K562 (cell line): ENCODE results near the gene SCART1. TPM values are rescaled to one million over a fixed set of nuclear protein-coding genes. Genes with fewer than 3 reads are reported as not detected.
A peak's percentile ranks its signal among the peaks of the same experiment; 100 is the strongest.
"Not testable (repeated sequence)": the region's sequence is repeated elsewhere in the genome, so short reads cannot be mapped to it uniquely, and the experiment has no call there.

Experiments
- ATAC-seq: fragments of 200-7000 bp; cut with Tn5 transposase; 3 replicates; pipeline ENCODE4 v1.9.1; 2020; ENCODE audit warnings: moderate library complexity
- BruUV-seq: library from RNA; stranded (reverse); fragments of 400-500 nt; replicated peaks from 2 replicates; lab custom pipeline; 2021; lab: Mats Ljungman, UMichigan
- CTCF ChIA-PET: fragments of 300-600 bp; formaldehyde crosslinking; extraction: SDS; loops from one replicate; lab custom pipeline; 2021; ENCODE audit warnings: low intra/inter-chr PET ratio; lab: Yijun Ruan, JAX
- POLR2A ChIA-PET: fragments of 300-600, 350-650 bp; sonication (Branson Sonifier 250); formaldehyde crosslinking; extraction: SDS; loops from one replicate; lab custom pipeline; 2021; ENCODE audit warnings: antibody characterized with exemption, inconsistent platforms; lab: Yijun Ruan, JAX
- DNase-seq, 4 experiments: peaks; one replicate each; pipeline versions ENCODE4 v3.0.0 to v3.0.0-alpha.2; 2011 to 2018; ENCODE audit warnings: low spot score in 3 of 4, mixed read lengths in 3 of 4; ENCODE audit errors: extremely low read depth in 1 of 4
- FAIRE-seq: peaks from 2 replicates; lab custom pipeline; 2011; peaks lifted over from hg19 to GRCh38; lab: Jason Lieb, UNC
- H2AFZ ChIP-seq: 2 replicates; pipeline ENCODE4 v1.6.0; 2011; ENCODE audit warnings: low read depth, low read length, control low read depth, inconsistent platforms
- H3K27ac ChIP-seq: fragments of 200-600 bp; 3 replicates; pipeline ENCODE4 v1.8.0; 2011; ENCODE audit warnings: low read depth, mild to moderate bottlenecking, control low read depth, inconsistent platforms, low read length, moderate library complexity, mixed read lengths; ENCODE audit errors: extremely low read depth
- H3K27me3 ChIP-seq, 2 experiments: fragments of 300-600 bp in 1 of 2; 2 replicates in 1 of 2; 3 replicates in 1 of 2; pipeline versions ENCODE4 v1.6.0 to v1.8.0; 2011; ENCODE audit warnings: inconsistent platforms in 2 of 2, low read length in 2 of 2, mild to moderate bottlenecking in 1 of 2, mixed read lengths in 1 of 2, moderate library complexity in 1 of 2; ENCODE audit not compliant: control insufficient read depth in 2 of 2, insufficient read depth in 2 of 2
- H3K36me3 ChIP-seq: fragments of 300-600 bp; 3 replicates; pipeline ENCODE4 v1.8.0; 2011; ENCODE audit warnings: mild to moderate bottlenecking, low read length, inconsistent platforms; ENCODE audit not compliant: control insufficient read depth, insufficient read depth
- H3K4me1 ChIP-seq, 2 experiments: fragments of 200-600 bp in 1 of 2; replicated peaks in 1 of 2; 2 replicates in 1 of 2; 3 replicates in 1 of 2; pipeline versions ENCODE4 v1.5.1 to v1.8.0; 2011; ENCODE audit warnings: inconsistent platforms in 2 of 2, low read length in 2 of 2, mild to moderate bottlenecking in 1 of 2, mixed read lengths in 1 of 2, moderate library complexity in 1 of 2; ENCODE audit not compliant: control insufficient read depth in 2 of 2, insufficient read depth in 2 of 2
- H3K4me2 ChIP-seq: 2 replicates; pipeline ENCODE4 v1.6.1; 2011; ENCODE audit warnings: low read length, control low read depth, inconsistent platforms, mixed read lengths; ENCODE audit not compliant: insufficient read depth
- H3K4me3 ChIP-seq: fragments of 200-600 bp; sonication (generic), shearing (Covaris generic); 2 replicates; pipeline ENCODE4 v1.5.1; 2016; ENCODE audit warnings: control low read depth, inconsistent platforms
- H3K79me2 ChIP-seq: fragments of 200-600 bp; 3 replicates; pipeline ENCODE4 v1.8.0; 2011; ENCODE audit warnings: low read length, inconsistent platforms; ENCODE audit not compliant: control insufficient read depth, insufficient read depth
- H3K9ac ChIP-seq, 2 experiments: 2 replicates each; pipeline versions ENCODE4 v1.6.0 to v1.6.1; 2011; ENCODE audit warnings: low read depth in 2 of 2, low read length in 2 of 2, control low read depth in 1 of 2, inconsistent platforms in 1 of 2, mild to moderate bottlenecking in 1 of 2, mixed read lengths in 1 of 2; ENCODE audit not compliant: insufficient read depth in 1 of 2
- H3K9me1 ChIP-seq: one replicate; pipeline ENCODE4 v1.6.0; 2011; ENCODE audit warnings: inconsistent platforms, mild to moderate bottlenecking, low read length, moderate library complexity; ENCODE audit not compliant: control insufficient read depth, insufficient read depth
- H3K9me3 ChIP-seq: replicated peaks from 2 replicates; pipeline ENCODE4 v1.5.1; 2011; ENCODE audit warnings: low read depth, low read length, inconsistent platforms; ENCODE audit not compliant: control insufficient read depth, insufficient read depth
- H4K20me1 ChIP-seq: replicated peaks from 2 replicates; pipeline ENCODE4 v1.6.1; 2011; ENCODE audit warnings: low read length, inconsistent platforms, mixed read lengths; ENCODE audit not compliant: control insufficient read depth, insufficient read depth
- DMBX1 ChIP-seq: fragments of 250-450 bp; sonication (Bioruptor Pico); IDR thresholded peaks from 2 replicates; pipeline ENCODE4 v1.8.0; 2022; ENCODE audit warnings: inconsistent platforms, mild to moderate bottlenecking, moderate library complexity, borderline replicate concordance
- MAZ ChIP-seq, 2 experiments: fragments of 450-650 bp in 1 of 2; sonication (generic) in 1 of 2; formaldehyde crosslinking; IDR thresholded peaks in 1 of 2; conservative IDR thresholded peaks in 1 of 2; 2 replicates each; pipeline versions ENCODE4 v1.4.0 to v1.5.0; 2020; ENCODE audit warnings: mild to moderate bottlenecking in 1 of 2, missing genetic modification reagents in 1 of 2
- RBM25 ChIP-seq: fragments of 200-400 bp; formaldehyde crosslinking; IDR thresholded peaks from 2 replicates; pipeline ENCODE4 v1.6.1; 2018; ENCODE audit warnings: low read length, low read depth, moderate library complexity; ENCODE audit not compliant: severe bottlenecking
- RBM39 ChIP-seq: fragments of 200-400 bp; formaldehyde crosslinking; optimal IDR thresholded peaks from 2 replicates; pipeline ENCODE3; 2018; ENCODE audit warnings: low read depth, low read length
- SIN3A ChIP-seq, 2 experiments: fragments of 150-350 bp in 1 of 2; IDR thresholded peaks; 2 replicates each; pipeline ENCODE4 v1.6.1; 2011 to 2016; ENCODE audit warnings: borderline replicate concordance in 2 of 2, low read depth in 2 of 2, low read length in 2 of 2, mild to moderate bottlenecking in 2 of 2, moderate library complexity in 2 of 2; ENCODE audit not compliant: control insufficient read depth in 1 of 2
- TAF1 ChIP-seq: IDR thresholded peaks from 2 replicates; pipeline ENCODE4 v1.6.1; 2011; ENCODE audit warnings: mild to moderate bottlenecking, low read length, moderate library complexity; ENCODE audit not compliant: insufficient read depth, control insufficient read depth, severe bottlenecking; ENCODE audit errors: extremely low read depth
- ZNF146 ChIP-seq: IDR thresholded peaks from one replicate; pipeline ENCODE4 v1.6.1; 2018; ENCODE audit warnings: missing compliant biosample characterization; ENCODE audit not compliant: unreplicated experiment
- WGBS: fragments of 100-300 bp; shearing (Covaris generic); methylation state at CpG from one replicate; pipeline ENCODE4 v1.1.6; 2016; ENCODE audit warnings: low coverage, mixed read lengths; ENCODE audit not compliant: insufficient coverage; ENCODE audit errors: missing lambda C conversion rate; 5-methylcytosine and 5-hydroxymethylcytosine counted together
- in situ Hi-C: fragments of 300-500 bp; cut with MboI; formaldehyde crosslinking; loops from 4 replicates; pipeline ENCODE4 v1.15.0; 2018; ENCODE audit warnings: inconsistent platforms, mixed read lengths
- intact Hi-C: fragments of 100-400 bp; cut with micrococcal nuclease; formaldehyde crosslinking; loops from 2 replicates; pipeline ENCODE4 v1.14.2; 2022
- polyA plus RNA-seq, 8 experiments: library from polyadenylated mRNA; depleted of rRNA in 4 of 8; stranded (reverse) in 5 of 8; unstranded in 3 of 8; fragments of >200 nt; fragmentation: Nextera tagmentation in 2 of 8; fragmentation: Illumina TruSeq in 1 of 8; extraction: Ambion mirVana in 2 of 8; extraction: Trizol in 1 of 8; gene quantifications; 2 replicates each; pipeline versions ENCODE4 v1.2.1 to v1.2.3, GENCODE V29; 2011 to 2014; ENCODE audit warnings: inconsistent platforms in 1 of 8, missing spikeins in 1 of 8
- total RNA-seq, 7 experiments: library from RNA; depleted of rRNA in 6 of 7; stranded (reverse); fragments of >200 nt in 6 of 7; fragmentation: Illumina TruSeq in 2 of 7; extraction: Trizol in 2 of 7; gene quantifications; 2 replicates each; pipeline versions ENCODE4 v1.2.1 to v1.2.3, GENCODE V29; 2011 to 2021; ENCODE audit warnings: low replicate concordance in 1 of 7

The SCART1 gene
- total and polyA plus RNA-seq, 9 of the 15 experiments (the other 6 are each of a cell fraction or from before 2014, with no cell fraction given) = 0.18 to 6.5 (median 4.5) TPM

DNA sequence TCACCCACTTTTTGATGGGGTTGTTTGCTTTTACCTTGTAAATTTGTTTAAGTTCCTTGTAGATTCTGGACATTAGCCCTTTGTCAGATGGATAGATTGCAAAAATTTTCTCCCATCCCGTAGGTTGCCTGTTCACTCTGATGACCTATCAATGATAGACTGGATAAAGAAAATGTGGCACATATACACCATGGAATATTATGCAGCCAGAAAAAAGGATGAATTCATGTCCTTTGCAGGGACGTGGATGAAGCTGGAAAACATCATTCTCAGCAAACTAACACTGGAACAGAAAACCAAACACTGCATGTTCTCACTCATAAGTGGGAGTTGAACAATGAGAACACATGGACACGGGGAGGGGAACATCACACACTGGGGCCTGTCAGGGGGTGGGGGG, 15.5 kb downstream of the SCART1 start:
- H3K4me3 ChIP-seq, H3K9me3 ChIP-seq, ATAC-seq, H4K20me1 ChIP-seq, in situ Hi-C loops, H3K36me3 ChIP-seq, H3K9me1 ChIP-seq, DNase-seq, H3K4me1 ChIP-seq, BruUV-seq, H3K9ac ChIP-seq, H3K4me2 ChIP-seq, H3K79me2 ChIP-seq, FAIRE-seq, H2AFZ ChIP-seq, intact Hi-C loops, CTCF ChIA-PET, POLR2A ChIA-PET, H3K27ac ChIP-seq: not testable (repeated sequence)
- peak; percentile 57 for TF ChIP-seq ZNF146 (CRISPR knock-in tag)
- WGBS = 2% methylated on average over 3 of the region's 3 CpGs
- peaks cover 3 to 17% of the 10 kb centered on the region in 2 experiments; a peak in 1 of 5 replicates for H3K27me3 ChIP-seq

DNA sequence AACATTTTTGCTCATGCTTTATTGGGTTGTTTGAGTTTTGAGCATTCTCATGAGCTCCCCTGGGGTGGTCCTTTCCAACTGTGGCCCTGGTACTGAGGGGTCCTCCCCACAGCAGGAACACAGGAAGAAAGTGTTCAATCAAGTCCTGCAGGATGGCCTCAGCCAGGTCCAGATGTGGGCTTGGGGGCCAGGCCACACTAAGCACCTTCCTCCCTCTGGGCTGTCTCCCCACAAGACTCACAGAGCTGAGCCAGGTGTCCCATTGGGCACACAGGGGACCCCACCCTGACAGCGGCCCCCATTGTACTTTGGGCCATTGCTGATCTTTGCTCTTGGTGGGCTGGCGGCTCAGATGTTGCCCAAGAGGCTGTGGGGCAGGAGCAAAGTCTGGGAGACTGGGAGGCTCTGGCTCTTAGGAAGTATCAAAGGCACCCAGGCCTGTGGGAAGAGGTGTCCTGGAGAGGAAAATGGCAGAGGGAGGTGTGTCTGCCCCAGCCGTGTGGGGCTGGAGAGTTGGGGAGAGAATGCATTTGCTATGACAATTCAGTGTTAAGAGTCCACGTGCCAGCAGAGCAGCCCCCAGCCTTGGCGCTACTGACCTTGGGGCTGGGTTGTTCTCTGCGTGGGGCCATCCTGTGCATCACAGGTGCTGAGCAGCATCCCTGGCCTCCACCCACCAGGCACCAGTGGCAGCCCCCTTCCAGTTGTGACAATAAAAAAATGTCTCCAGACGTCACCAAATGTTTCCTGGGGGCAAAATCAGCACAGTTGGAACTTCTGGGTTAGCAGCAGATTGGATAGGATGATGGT, 17.8 kb downstream of the SCART1 start:
- no peak for DNase-seq
- CTCF ChIA-PET = no interaction called here
- no peak overlapping the region for H3K4me3 ChIP-seq
- in situ Hi-C loops = no loop called here
- H3K27ac ChIP-seq = no peak overlapping the region
- 3% methylated on average over 7 of the region's 7 CpGs for whole genome bisulfite sequencing
- intact Hi-C loops = no loop called here
- H3K36me3 ChIP-seq = no peaks in the 10 kb centered on the region
- TF ChIP-seq DMBX1 (CRISPR knock-in tag) (no peak), TAF1 (no peak), MAZ (CRISPR knock-in tag; conservative IDR thresholded peaks at IDR 0.05 in 1 of 2, IDR thresholded peaks at IDR 0.05 in 1 of 2) (no peak), SIN3A (IDR thresholded peaks at IDR 0.05; ENCODE audit: borderline replicate concordance in 2 of 2, control insufficient read depth in 1 of 2, low read depth in 2 of 2, low read length in 2 of 2) (no peak), RBM39 (no peak), RBM25 (no peak)
- TF ChIP-seq, all 486 proteins: peak for 0
- no peaks in the 10 kb centered on the region for H3K79me2 ChIP-seq
- H3K27me3 ChIP-seq = peaks cover 10 to 35% of the 10 kb centered on the region in 2 experiments
- no peaks in the 10 kb centered on the region for H3K9me3 ChIP-seq
- BruUV-seq = no TSS peak
- no peak overlapping the region for H2AFZ ChIP-seq
- no peak overlapping the region for H3K9ac ChIP-seq
- no peak for FAIRE-seq
- H3K4me2 ChIP-seq = no peak overlapping the region
- ATAC-seq = no peak
- POLR2A ChIA-PET = no interaction called here
- no peaks in the 10 kb centered on the region for H3K4me1 ChIP-seq
- peaks cover under 1% of the 10 kb centered on the region for H3K9me1 ChIP-seq
- H4K20me1 ChIP-seq = peaks cover 12% of the 10 kb centered on the region
